GM19035 (cell line): ENCODE data around the gene C1orf159.

ENCODE experiments used
- ATAC-seq: cut with Tn5 transposase; IDR thresholded peaks from one replicate; pipeline ENCODE4 v1.9.1; 2021; ENCODE audit not compliant: unreplicated experiment

Gene C1orf159

DNA sequence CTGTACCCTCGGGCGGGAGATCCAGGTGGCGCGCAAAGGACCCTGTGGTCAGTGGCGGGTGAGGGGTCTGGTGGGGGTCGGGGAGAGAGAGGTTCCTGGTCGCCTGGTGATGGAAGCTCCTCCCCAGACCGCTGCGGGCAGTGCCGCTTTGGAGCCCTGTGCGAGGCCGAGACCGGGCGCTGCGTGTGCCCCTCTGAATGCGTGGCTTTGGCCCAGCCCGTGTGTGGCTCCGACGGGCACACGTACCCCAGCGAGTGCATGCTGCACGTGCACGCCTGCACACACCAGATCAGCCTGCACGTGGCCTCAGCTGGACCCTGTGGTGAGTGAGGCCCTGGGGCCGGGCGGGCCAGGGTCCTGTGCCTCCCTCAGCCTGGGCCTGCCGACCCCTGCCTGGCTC, 72.5 kb downstream of the C1orf159 start:
- no peak for ATAC-seq

DNA sequence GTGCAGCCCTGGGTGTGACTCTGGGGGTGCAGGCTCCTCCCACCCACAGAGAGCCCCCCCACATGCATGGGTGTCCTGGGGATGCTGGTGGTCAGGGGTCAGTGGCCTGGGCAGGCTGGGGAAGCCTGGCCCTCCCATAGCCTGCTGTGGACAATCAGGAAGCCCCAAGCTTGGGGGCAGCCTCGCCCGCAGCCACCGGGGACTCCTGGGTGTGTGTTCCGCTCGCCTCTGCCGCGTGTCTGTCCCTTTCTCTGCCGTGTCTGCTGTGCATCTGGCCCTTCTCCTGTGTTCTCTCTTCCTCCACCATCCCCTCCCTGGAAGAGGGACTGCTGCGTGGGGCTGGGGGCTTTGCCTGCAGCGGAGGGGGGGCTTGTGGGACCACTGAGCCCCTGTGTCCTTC, 73.1 kb downstream of the C1orf159 start:
- no peak for ATAC-seq

DNA sequence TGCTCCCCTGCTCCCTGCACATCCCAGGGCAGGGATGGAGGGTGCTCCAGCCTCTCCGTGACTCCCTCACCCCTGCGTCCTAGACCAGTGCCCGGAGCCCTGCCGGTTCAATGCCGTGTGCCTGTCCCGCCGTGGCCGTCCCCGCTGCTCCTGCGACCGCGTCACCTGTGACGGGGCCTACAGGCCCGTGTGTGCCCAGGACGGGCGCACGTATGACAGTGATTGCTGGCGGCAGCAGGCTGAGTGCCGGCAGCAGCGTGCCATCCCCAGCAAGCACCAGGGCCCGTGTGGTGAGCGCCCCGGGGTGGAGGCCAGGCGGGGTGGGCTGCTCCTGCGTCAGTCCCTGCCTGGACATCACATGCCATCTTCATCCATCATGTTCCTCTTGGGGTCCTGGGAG, 74.0 kb downstream of the C1orf159 start:
- no peak for ATAC-seq

DNA sequence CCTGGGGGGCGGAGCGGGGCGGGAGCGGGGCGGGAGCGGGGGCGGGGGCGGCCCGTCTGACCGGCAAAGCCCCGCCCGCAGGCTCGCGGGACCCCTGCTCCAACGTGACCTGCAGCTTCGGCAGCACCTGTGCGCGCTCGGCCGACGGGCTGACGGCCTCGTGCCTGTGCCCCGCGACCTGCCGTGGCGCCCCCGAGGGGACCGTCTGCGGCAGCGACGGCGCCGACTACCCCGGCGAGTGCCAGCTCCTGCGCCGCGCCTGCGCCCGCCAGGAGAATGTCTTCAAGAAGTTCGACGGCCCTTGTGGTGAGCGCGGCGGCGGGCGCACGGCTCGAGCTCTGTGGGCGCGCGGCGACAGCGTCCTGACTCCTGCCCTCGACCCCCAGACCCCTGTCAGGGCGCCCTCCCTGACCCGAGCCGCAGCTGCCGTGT, 74.8 kb downstream of the C1orf159 start:
- ATAC-seq, result no peak

DNA sequence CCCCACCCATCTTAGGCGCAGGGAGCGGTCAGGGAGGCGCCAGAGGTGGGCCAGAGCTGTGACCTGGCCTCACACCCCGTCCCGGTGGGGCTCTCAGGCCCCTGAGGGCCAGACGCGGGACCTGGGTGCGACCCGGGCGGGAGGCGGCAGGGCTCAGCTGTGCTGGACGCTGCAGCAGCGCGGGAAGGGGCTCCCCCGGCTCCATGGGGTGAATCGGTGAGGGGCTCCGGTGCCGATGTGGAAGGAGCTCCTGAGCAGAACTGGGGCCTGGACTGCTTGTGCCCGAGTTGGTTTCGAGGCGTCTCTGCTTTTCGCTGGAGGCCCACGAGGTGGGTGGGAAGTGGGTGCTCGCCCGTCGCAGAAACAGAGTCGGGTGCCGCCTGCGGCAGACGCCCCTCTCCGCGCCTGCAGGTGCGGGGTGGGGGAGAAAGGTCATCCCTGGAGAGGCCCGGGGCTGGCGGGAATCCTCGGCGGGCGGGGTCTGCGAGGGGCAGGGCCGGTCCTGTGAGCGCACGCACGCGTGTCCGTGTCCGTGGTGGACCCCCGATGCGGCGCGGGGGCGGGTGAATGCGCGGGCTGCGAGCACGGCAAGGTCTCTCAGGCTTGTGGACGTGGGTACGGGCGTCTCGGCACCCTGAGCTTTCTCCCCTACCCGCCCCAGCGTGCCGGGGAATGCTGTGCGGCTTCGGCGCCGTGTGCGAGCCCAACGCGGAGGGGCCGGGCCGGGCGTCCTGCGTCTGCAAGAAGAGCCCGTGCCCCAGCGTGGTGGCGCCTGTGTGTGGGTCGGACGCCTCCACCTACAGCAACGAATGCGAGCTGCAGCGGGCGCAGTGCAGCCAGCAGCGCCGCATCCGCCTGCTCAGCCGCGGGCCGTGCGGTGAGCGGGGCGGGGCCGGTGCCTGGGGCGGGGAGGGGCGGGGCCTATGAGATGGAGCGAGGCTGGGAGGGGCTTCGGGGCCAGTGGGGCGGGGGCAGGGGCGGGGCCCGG, 75.6 kb downstream of the C1orf159 start:
- peak; percentile 51 for ATAC-seq

DNA sequence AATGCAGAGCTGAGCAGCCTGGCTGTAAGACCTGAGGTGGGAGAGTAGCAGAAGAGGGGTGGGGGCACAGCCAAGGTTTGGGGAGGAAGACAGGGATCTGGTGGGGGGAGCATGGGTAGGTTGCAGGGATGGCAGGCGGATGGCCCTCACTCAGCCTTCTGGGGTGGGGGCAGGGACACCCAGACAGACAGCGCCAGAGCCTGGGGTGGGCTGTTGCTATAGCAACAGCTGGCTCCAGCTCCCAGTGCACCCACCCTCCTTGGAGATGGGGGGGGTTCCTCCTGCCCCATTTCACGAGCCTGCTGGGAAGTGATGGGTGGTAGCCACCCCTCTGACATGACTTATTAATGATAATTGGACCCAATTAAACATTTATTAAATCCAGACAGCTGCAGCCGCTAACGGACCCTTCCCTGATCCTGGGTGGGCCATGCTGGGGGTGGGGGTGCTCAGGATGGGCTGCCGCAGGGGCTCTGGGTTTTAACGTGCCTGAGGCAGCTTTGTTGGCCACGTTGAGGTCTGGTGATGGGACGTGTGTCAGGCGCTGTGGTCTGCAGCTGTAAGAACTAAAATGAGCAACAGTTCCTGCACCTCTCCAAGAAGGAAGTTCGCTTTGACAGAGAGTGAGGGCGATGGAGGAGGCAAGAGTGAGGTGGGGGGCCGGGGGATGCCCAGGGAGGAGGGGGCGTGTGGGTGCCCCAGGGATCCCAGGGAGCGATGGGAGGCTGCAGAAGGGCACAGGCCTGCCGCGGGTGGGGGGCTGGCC, 76.6 kb downstream of the C1orf159 start:
- no peak for ATAC-seq

DNA sequence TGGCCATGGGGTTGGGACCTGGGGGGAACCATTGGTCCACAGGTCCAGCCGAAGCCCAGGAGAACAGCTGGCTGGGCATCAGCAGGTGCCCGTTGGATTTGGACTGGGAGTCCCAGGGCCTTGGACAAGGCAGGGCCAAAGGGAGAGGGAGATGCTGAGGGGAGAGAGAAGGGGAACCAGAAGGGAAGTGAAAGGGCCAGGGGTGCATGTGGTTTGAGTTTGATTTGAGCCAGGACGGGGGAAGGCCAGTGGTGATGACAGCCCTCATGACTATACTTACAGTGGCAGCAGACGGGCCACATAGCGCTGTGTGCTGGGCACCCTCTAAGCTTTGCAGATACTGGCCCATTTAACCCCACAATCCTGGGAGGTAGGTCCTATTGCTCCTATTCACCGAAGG, 77.2 kb downstream of the C1orf159 start:
- ATAC-seq, result no peak

DNA sequence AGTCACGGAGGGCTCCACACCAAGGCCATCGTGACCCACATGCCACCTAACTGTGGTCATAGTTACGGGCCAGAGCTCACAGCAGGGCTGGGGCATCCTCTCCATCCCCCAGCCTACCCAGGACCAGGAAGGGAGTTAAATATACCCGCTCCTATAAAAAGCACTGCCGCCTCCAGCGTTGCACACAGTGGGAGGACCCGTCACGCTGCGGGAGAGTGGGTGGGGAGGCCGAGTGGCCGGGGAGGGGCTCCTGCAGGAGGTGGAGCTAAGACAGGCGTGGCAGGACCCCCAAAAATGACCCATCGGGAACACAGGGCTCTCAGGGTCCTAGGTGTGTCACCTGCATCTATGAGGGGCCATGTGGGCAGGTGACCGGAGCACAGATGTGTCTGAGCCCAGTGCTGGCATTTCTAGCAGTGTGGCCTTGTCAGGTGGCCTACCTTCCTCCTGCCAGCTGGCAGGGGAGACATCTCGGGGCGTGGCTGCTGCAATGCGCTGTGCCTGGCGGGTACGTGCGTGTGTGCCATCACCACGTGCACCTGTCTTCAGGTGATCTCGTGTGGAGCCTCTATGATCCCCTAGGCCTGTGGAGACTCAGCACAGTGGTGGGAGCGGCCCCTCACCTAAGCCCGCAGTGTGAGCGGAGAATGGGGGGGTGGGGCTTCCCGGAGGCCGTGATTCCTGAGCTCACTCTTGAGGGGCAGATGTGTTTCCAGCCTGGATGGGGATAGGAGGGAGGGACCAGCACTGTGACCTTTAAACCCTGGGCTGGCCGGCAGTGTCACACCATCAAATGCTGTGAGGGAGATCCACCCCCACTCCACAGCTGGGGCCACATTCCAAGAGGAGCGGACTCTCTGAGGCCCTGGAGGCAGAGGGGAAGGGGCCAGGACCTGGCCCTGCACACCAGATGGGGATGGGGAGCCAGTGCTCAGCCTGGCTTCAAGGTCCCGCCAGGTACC, 78.2 kb downstream of the C1orf159 start:
- no peak for ATAC-seq

DNA sequence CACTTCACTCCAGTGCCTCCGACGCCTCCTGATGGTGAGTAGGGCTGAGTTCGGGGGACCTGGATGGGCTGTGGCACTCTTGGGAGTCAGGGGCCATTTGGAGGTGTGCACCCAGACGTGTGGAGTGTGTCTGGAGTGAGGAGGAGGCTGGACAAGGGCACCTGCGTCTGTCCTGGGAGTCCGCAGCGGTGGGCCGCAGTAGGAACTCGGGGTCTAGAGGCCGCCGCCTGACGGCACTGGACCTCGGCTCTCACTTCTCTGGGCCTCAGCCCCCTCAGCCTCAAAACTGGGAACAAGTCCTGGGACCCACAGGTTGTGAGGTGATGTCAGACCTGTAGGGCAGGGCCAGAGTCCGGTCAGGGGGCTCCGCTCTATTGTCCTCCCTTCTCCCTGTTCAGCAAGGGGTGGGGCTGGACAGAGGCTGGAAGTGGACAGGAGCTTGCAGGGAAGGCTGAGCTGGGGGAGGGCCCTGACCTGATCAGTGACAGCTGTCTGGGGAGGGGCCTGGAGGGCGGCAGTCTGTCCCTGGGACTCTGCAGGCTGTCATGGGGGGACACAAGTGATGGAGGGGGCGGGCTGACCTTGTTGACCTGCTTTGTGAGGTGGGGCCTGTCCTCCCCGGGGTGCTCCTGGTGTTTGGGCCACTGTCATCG, 80.5 kb downstream of the C1orf159 start:
- ATAC-seq, result no peak

DNA sequence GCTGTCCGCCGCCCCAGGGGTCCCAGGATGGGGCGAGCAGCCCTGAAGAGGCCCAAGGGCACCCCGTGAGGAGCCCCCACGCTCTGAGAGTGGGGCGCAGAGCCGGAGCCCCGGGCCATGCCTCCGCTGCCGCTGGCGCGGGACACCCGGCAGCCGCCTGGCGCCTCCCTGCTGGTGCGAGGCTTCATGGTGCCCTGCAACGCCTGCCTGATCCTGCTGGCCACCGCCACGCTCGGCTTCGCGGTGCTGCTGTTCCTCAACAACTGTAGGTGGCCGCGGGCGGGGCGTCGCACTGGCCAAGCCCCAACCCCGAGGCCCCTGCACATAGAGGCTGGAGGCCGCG, 81.5 kb downstream of the C1orf159 start:
- ATAC-seq, result no peak

DNA sequence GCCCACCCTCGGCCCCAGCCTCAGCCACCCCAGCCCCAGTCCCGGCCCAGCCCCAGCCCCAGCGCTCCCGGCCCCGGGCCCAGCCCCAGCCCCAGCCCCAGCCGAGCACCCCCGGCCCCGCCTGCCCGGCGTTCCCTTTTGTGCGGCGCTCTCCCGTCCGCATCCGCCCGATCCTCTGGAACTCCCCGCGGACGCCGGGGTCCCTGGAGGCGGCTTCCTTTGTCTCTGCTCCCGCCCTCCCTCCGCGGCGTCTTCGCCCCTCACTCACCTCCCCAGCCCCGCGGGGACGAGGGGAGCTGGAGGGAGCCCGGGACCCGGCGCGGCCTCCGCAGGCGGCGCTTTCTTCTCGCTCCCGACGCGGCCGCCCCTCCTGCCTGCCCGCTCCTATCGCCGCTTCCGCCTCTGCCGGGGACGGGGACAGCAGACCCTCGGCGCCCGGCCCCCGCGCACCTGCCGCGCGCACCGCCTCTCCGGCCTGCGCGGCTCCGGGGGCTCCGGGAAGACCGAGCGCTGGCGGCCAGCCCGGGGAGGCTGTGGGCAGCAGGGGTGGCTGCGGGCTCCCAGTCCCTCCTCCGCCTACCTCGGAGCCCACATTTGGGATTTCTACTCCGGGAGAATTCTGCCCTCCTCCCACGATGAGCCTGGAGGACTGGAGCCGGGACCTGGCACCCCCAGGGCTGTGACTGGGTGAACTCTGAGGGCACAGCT, 82.0 kb downstream of the C1orf159 start:
- no peak for ATAC-seq

DNA sequence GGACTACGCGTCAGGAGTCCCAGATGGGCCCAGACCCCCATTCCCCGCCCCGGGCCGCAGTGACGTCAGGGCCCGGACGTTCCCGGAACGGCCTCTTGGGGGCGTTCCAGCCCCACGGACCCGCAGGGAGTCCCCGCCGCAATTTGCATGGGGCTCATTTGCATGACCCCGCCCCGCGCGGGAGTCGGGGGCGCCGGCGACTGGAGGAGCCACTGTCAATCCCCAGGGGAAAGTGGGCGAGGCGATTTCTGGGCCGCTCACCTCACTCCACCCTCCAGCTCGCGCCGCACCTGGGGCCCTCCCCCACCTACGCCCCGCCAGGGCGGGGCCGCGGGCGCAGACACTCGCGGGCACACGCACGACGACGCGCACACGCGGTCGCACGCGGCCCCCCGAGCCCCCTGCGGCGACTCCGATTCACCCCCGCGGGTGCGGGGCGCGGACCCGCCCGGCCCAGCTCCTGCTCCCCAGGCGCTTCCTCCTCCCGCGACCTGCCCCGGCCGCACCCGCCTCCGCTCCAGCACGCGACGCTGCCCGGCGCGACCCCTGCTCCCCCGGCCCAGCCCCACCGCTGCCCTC, 82.8 kb downstream of the C1orf159 start:
- peak; percentile 82 for ATAC-seq

DNA sequence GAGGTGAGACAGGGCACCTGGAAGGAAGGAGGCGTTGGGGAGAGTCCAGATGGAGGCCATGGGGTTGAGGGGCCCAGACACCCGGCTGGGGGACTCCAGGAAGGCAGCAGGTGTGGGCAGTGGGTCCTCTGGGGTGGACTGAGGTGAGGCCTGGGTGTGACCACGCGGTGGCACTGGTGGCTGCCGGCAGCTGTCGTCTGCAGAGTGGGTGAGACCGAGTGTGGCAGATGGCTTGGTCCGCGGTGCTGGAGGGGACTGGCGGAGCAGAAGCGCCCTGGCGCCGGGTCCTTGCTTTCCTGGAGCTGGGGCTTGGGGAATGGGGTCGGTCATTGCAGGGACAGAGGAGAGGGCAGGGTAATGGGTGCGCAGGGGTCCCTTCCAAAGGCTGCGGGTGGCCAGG, 83.5 kb downstream of the C1orf159 start:
- ATAC-seq, result no peak
